Prostate gland (tissue), 2 donors: Measurements from ENCODE around the gene NID2. TPM values are rescaled to one million over a fixed set of nuclear protein-coding genes. Genes with fewer than 3 reads are reported as not detected.

Source experiments
- DNase-seq: peaks from one replicate; pipeline ENCODE4 v3.0.0-alpha.2; 2019; ENCODE audit warnings: low spot score
- H3K27ac ChIP-seq, 2 donors: fragments of 200-600 bp; sonication (generic); 2 replicates each; pipeline ENCODE4 v1.5.1; 2017 to 2019
- H3K27me3 ChIP-seq: fragments of 200-600 bp; sonication (generic); replicated peaks from 2 replicates; pipeline ENCODE4 v1.5.1; 2019; ENCODE audit not compliant: insufficient read depth
- H3K36me3 ChIP-seq, 2 donors: fragments of 200-600 bp; sonication (generic); 1 replicate in 1 of 2; 2 replicates in 1 of 2; pipeline versions ENCODE4 v1.5.1 to v1.8.1; 2017 to 2019
- H3K4me1 ChIP-seq: fragments of 200-600 bp; sonication (generic); replicated peaks from 2 replicates; pipeline ENCODE4 v1.5.1; 2019
- H3K4me3 ChIP-seq, 2 donors: fragments of 200-600 bp; sonication (generic); 2 replicates each; pipeline ENCODE4 v1.5.1; 2017 to 2019
- H3K9me3 ChIP-seq: fragments of 200-600 bp; sonication (generic); 2 replicates; pipeline ENCODE4 v1.5.1; 2017
- POLR2A ChIP-seq: fragments of 450-650 bp; IDR thresholded peaks from one replicate; pipeline ENCODE4 v1.6.1; 2016; ENCODE audit warnings: antibody characterized with exemption, mild to moderate bottlenecking
- POLR2AphosphoS5 ChIP-seq: sonication (generic); formaldehyde crosslinking; IDR thresholded peaks from one replicate; pipeline ENCODE4 v1.6.1; 2017; ENCODE audit warnings: antibody characterized with exemption
- WGBS: methylation state at CpG from one replicate; pipeline ENCODE4 v1.1.5; 2018; 5-methylcytosine and 5-hydroxymethylcytosine counted together
- intact Hi-C: fragments of 100-400 bp; cut with DNase I; formaldehyde crosslinking; loops from one replicate; pipeline ENCODE4 v1.14.2; 2022
- total RNA-seq, 2 donors: library from RNA; depleted of rRNA; stranded (reverse); fragments of >200 nt; gene quantifications; one replicate each; pipeline ENCODE4 v1.1.0, GENCODE V29; 2016
- TF ChIP-seq, protein P1 (sequence below), 4 experiments: fragments of 200-600 bp in 2 of 4; fragments of 450-650 bp in 2 of 4; sonication (generic) in 2 of 4; IDR thresholded peaks; 1 replicate in 3 of 4; 2 replicates in 1 of 4; pipeline ENCODE4 v1.5.1; 2016 to 2019; ENCODE audit warnings: antibody characterized with exemption in 4 of 4, mild to moderate bottlenecking in 2 of 4, moderate library complexity in 2 of 4

NID2 gene
- total RNA-seq, 2 donors from 2014 or later: 6.9 to 17.2 TPM

DNA sequence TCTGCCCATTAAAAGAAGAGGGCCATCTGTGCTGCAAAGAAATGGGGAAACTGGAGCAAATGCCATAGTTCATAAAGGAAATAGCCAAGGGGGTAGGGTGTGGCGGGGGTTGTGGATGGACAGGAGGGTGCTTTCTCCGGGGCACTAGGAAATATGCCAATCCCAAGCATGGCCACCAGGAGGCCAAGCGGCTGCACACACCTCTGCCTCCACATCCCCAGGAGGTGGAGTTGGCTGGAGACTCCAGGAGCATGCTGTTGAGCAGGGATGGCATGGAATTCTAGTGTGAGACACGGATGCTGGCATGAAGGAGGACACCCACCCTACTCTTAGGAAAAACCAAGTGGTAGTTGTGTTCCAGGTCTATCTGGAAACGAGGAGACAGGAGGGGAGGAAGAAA, 25.2 kb downstream of the NID2 start:
- Histone ChIP-seq H3K9me3 (no peaks in the 10 kb centered on the region), H3K27ac (peak overlapping the region in 1 of 2 donors; percentile 16), H3K36me3 (no peaks in the 10 kb centered on the region), H3K4me1 (no peaks in the 10 kb centered on the region), H3K4me3 (no peak overlapping the region), H3K27me3 (no peaks in the 10 kb centered on the region)
- TF ChIP-seq POLR2AphosphoS5 (no peak), POLR2A (no peak)
- TF ChIP-seq, protein P1, sequence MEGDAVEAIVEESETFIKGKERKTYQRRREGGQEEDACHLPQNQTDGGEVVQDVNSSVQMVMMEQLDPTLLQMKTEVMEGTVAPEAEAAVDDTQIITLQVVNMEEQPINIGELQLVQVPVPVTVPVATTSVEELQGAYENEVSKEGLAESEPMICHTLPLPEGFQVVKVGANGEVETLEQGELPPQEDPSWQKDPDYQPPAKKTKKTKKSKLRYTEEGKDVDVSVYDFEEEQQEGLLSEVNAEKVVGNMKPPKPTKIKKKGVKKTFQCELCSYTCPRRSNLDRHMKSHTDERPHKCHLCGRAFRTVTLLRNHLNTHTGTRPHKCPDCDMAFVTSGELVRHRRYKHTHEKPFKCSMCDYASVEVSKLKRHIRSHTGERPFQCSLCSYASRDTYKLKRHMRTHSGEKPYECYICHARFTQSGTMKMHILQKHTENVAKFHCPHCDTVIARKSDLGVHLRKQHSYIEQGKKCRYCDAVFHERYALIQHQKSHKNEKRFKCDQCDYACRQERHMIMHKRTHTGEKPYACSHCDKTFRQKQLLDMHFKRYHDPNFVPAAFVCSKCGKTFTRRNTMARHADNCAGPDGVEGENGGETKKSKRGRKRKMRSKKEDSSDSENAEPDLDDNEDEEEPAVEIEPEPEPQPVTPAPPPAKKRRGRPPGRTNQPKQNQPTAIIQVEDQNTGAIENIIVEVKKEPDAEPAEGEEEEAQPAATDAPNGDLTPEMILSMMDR (IDR thresholded peaks at IDR 0.05): peak in 2 of 4 experiments; percentile 17 to 21
- intact Hi-C loops: no loop called here
- WGBS: 67% methylated on average over 5 of the region's 5 CpGs
- DNase-seq: no peak

DNA sequence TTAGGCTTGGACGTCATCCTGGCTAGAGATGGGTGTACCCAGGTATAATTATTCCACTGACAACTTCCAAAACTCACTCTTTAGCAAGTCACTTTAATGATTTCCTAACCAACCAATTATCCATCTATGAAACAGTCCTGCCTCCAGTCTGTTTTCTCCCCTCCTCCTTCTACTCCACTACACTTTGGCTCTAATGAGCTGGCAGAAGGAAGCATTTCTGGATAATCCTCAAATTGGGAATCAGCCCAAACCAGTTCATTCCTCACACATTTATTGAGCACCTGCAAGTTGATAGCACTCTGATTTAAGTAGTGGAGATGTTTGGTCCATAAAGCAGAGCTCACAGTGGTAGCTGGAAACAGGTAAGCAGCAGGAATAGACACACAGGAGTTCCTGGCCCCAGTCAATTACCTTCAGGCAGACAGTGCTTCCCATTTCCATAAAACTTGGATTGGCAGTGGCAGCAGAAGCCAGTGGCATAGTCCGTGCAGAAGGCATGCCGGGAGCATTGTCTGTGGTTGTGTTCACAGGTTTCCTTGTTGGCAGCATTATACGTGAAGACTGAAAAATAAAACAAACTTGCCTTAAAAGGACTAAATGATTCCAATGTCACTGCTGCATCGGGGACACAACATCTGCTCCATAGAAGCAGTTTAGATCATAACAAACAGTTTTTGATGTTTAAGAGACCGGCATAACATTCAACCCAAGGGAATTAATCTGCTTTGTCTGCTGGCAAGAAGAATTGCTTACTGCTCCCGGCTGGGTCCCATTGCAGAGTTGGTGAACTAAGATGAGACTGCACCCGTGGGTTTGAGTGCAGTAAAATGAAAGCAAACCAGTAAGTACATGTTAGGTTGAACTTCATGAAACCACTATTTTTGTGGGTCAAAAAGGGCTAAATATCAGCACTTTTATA, 26.2 kb downstream of the NID2 start:
- H3K27me3 ChIP-seq: no peaks in the 10 kb centered on the region
- peak overlapping the region; percentile 9 to 16 for H3K27ac ChIP-seq
- TF ChIP-seq POLR2A (no peak), POLR2AphosphoS5 (peak; percentile 35)
- TF ChIP-seq, protein P1 (IDR thresholded peaks at IDR 0.05): no peak
- no peak overlapping the region for H3K4me3 ChIP-seq
- peak; percentile 23 for DNase-seq
- no peaks in the 10 kb centered on the region for H3K4me1 ChIP-seq
- H3K9me3 ChIP-seq: no peaks in the 10 kb centered on the region
- intact Hi-C loops: no loop called here
- no peaks in the 10 kb centered on the region for H3K36me3 ChIP-seq
- WGBS: 11% methylated on average over 8 of the region's 8 CpGs

DNA sequence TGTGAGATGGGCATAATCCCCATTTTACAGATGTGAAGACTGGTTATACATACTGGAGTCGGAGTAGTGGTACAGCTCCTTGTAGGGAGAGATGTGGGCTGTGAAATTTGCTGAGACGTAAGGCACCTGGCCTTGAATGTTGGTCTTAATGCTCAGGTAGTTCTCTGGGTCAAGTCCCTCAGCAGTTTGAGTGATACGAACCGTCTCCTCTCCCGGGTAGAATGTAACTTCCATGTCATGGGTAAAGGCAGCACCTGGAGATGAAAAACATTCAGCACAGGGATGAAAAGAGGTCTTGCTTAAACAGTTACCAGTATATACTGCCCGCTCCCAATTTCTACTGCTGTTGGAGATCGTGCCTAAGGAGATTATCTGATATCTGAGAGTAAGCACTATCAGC, 28.3 kb downstream of the NID2 start:
- Histone ChIP-seq H3K4me1 (no peaks in the 10 kb centered on the region), H3K27me3 (no peaks in the 10 kb centered on the region), H3K4me3 (no peak overlapping the region), H3K27ac (no peak overlapping the region), H3K36me3 (no peaks in the 10 kb centered on the region), H3K9me3 (no peaks in the 10 kb centered on the region)
- no peak for TF ChIP-seq POLR2AphosphoS5
- TF ChIP-seq POLR2A: no peak
- TF ChIP-seq, protein P1 (IDR thresholded peaks at IDR 0.05): no peak
- intact Hi-C loops: no loop called here
- no peak for DNase-seq
- 93% methylated on average over 7 of the region's 7 CpGs for WGBS

DNA sequence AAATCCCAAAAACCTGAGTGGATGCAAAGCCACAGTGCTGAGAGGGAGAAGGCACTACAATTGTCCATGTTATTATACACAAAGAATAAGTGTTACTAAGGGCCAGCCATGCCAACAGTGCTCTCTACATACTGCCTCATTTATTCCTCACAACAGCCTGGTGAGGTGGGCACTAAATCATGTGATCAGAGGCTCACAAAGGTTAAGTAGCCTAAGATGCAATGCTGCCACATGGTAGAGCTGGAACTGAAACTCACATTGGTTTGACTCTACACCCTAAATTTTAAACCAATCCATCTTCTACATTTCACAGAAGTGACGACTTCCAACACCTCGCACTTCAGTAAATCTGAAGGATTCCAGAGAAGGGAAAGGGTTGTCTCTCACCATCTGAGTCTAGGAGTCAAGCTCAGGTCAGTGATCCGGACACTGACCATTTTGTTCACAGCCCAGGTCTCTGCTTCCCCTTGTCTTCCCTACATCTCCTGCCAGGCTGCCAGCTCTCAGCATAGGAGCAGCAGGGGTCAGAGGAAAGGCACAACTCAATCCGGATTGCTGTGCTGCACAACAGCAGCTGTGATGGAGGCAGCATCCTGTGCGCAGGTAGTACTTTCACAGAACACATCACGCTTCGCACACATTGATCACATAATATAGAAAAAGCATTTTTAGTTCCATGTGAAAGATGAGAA, 29.6 kb downstream of the NID2 start:
- no peaks in the 10 kb centered on the region for H3K4me1 ChIP-seq
- no peaks in the 10 kb centered on the region for H3K9me3 ChIP-seq
- no peaks in the 10 kb centered on the region for H3K36me3 ChIP-seq
- no peak overlapping the region for H3K27ac ChIP-seq
- no peaks in the 10 kb centered on the region for H3K27me3 ChIP-seq
- DNase-seq: no peak
- TF ChIP-seq POLR2AphosphoS5: no peak
- TF ChIP-seq POLR2A: no peak
- TF ChIP-seq, protein P1 (IDR thresholded peaks at IDR 0.05): no peak
- 78% methylated on average over 7 of the region's 7 CpGs for WGBS
- intact Hi-C loops: no loop called here
- H3K4me3 ChIP-seq: no peak overlapping the region
